Lung (tissue), 12 donors: ENCODE data around the gene HGS. TPM values are rescaled to one million over a fixed set of nuclear protein-coding genes. Genes with fewer than 3 reads are reported as not detected.

ENCODE experiments used
- ATAC-seq: fragments of 200-7000 bp; cut with Tn5 transposase; one replicate; pipeline ENCODE4 v1.9.1; 2020; ENCODE audit warnings: moderate number of reproducible peaks; ENCODE audit not compliant: insufficient read depth, low FRiP score
- DNase-seq, 3 donors: peaks; one replicate each; pipeline ENCODE4 v3.0.0-alpha.2; 2013 to 2017
- H3K27ac ChIP-seq, 2 donors: one replicate each; pipeline ENCODE4 v1.5.1; 2013; ENCODE audit warnings: mild to moderate bottlenecking in 2 of 2, moderate library complexity in 2 of 2, control low read depth in 1 of 2, inconsistent platforms in 1 of 2, low read depth in 1 of 2, low read length in 1 of 2
- H3K27me3 ChIP-seq, 3 donors: one replicate each; pipeline ENCODE4 v1.5.1; 2013; ENCODE audit warnings: low read length in 2 of 3; ENCODE audit not compliant: control insufficient read depth in 3 of 3, insufficient read depth in 3 of 3
- H3K36me3 ChIP-seq, 4 donors: one replicate each; pipeline ENCODE4 v1.5.1; 2013; ENCODE audit warnings: low read length in 4 of 4, mild to moderate bottlenecking in 1 of 4, moderate library complexity in 1 of 4; ENCODE audit not compliant: control insufficient read depth in 4 of 4, insufficient read depth in 4 of 4
- H3K4me1 ChIP-seq, 5 donors: one replicate each; pipeline ENCODE4 v1.5.1; 2013; ENCODE audit warnings: low read length in 5 of 5, mild to moderate bottlenecking in 2 of 5, moderate library complexity in 1 of 5; ENCODE audit not compliant: control insufficient read depth in 5 of 5, insufficient read depth in 5 of 5
- H3K4me3 ChIP-seq: one replicate; pipeline ENCODE4 v1.5.1; 2013; ENCODE audit warnings: mild to moderate bottlenecking, control low read depth, moderate library complexity
- H3K9ac ChIP-seq, 2 donors: one replicate each; pipeline ENCODE4 v1.5.1; 2013; ENCODE audit warnings: low read length in 2 of 2, control low read depth in 1 of 2; ENCODE audit not compliant: insufficient read depth in 1 of 2
- H3K9me3 ChIP-seq, 4 donors: one replicate each; pipeline ENCODE4 v1.5.1; 2013; ENCODE audit warnings: low read length in 3 of 4, mild to moderate bottlenecking in 1 of 4, moderate library complexity in 1 of 4; ENCODE audit not compliant: control insufficient read depth in 4 of 4, insufficient read depth in 3 of 4
- CTCF ChIP-seq: IDR thresholded peaks from 2 replicates; pipeline ENCODE4 v1.5.1; 2012; ENCODE audit warnings: mild to moderate bottlenecking; ENCODE audit errors: control extremely low read depth, extremely low read depth
- WGBS, 2 donors: extraction: QIAGEN DNeasy Blood & Tissue Kit; methylation state at CpG; one replicate each; pipeline ENCODE4 v1.1.7; 2013; 5-methylcytosine and 5-hydroxymethylcytosine counted together
- polyA plus RNA-seq, 2 donors: library from polyadenylated mRNA; stranded (reverse); fragments of 200-250 nt; gene quantifications; one replicate each; pipeline ENCODE4 v1.2.1, GENCODE V29; 2013
- total RNA-seq, 2 donors: library from RNA; depleted of rRNA in 1 of 2; stranded (reverse); fragments of >200 nt in 1 of 2; gene quantifications; one replicate each; pipeline ENCODE4 v1.2.1, GENCODE V29; 2014 to 2021
- donor health status: control.
- donor health status: control.
- donor health status: Bipolar disorder and iron deficiency.
- donor health status: healthy.
- donor health status: DM: yes; HTN: yes; CAD: no.

HGS gene
- total and polyA plus RNA-seq, 4 donors, result 51.5 to 128 (median 108) TPM

DNA sequence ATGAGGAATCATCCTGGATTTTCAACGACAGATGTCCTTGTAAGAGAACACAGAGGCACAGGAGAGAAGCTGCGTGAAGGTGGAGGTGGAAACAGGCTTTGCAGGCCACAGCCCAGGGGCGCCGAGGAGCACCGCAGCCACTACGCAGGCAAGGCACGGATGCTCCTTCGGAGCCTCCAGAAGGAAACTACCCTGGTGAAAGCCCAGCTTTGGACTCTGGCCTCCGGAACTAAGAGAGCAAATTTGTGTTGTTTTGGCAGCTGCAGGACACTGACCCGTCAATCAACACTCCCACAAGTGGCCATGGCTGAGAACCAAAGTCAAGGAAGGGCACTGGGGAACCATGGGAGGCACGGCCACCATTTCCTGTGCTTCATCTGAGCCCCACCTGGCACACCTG lies 3.7 kb upstream of the HGS start:
- peaks cover 0 to 11% (median 0%) of the 10 kb centered on the region in 4 donors for H3K36me3 ChIP-seq
- no peak for TF ChIP-seq CTCF
- H3K4me3 ChIP-seq, result no peak overlapping the region
- no peak overlapping the region for H3K27ac ChIP-seq
- no peaks in the 10 kb centered on the region for H3K9me3 ChIP-seq
- 91 to 93% methylated on average over 11 of the region's 11 CpGs for WGBS, 2 donors
- H3K9ac ChIP-seq, result no peak overlapping the region
- ATAC-seq (no peak), DNase-seq (no peak)
- no peaks in the 10 kb centered on the region for H3K27me3 ChIP-seq
- peaks cover 0 to 20% (median 5%) of the 10 kb centered on the region in 5 donors for H3K4me1 ChIP-seq

- no peak overlapping the region for H3K9ac ChIP-seq
- no peak overlapping the region for H3K27ac ChIP-seq
- DNase-seq, result no peak
- H3K36me3 ChIP-seq, result peaks cover 0 to 15% (median 4%) of the 10 kb centered on the region in 4 donors
- H3K9me3 ChIP-seq, result no peaks in the 10 kb centered on the region
- TF ChIP-seq CTCF, result no peak
- H3K4me3 ChIP-seq, result no peak overlapping the region
- peaks cover 0 to 24% (median 5%) of the 10 kb centered on the region in 5 donors for H3K4me1 ChIP-seq
- 83 to 88% methylated on average over 17 of the region's 17 CpGs for WGBS, 2 donors
- ATAC-seq, result no peak
- no peaks in the 10 kb centered on the region for H3K27me3 ChIP-seq
Measured at GRCh38 chr17:81681672-81682071, 2.1 kb upstream of the HGS start.

DNA sequence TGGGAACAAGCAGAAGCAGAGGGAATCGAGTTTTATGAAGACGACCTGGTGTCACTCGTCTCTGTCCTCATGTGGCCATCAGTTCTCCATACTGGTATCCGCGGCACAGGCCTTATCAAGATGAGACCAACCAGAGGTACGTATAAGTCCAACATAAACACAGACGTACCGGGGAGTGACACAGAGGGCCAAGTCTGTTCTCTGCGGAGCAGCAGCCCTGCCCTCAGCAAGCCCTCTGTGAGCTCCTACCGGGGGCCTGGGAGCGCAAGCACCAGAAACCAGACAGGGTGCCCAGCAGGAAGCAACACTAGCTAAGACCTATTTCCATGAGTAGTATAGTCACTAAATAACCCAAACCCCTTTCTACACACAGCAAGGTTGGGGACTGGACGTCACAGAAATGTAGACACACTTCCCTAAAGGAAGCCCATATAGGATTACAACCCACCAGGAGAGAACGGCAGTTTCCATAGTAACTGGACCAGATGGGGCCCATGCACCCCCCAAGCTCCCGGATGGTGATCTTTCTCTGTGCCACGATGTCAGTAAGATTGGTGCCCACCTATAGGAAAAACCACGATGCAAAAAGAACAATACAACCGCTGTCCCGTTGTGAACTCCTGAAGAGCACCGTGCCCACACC lies 1.1 kb upstream of the HGS start:
- no peak overlapping the region for H3K27ac ChIP-seq
- no peaks in the 10 kb centered on the region for H3K27me3 ChIP-seq
- 39 to 43% methylated on average over 19 of the region's 19 CpGs for WGBS, 2 donors
- TF ChIP-seq CTCF, result no peak
- ATAC-seq, result no peak
- H3K9me3 ChIP-seq, result no peaks in the 10 kb centered on the region
- peak overlapping the region; percentile 91 for H3K4me3 ChIP-seq
- H3K9ac ChIP-seq, result peak overlapping the region; percentile 57 to 81
- peaks cover 0 to 24% (median 5%) of the 10 kb centered on the region in 5 donors for H3K4me1 ChIP-seq
- no peak for DNase-seq
- H3K36me3 ChIP-seq, result peaks cover 0 to 25% (median 4%) of the 10 kb centered on the region in 4 donors

GRCh38 chr17:81683208-81683583 lies 615 bp upstream of the HGS start:
- TF ChIP-seq CTCF, result no peak
- 0 to 1% methylated on average over 32 to 37 of the region's 37 CpGs for WGBS, 2 donors
- ATAC-seq (no peak), DNase-seq (no peak)
- no peaks in the 10 kb centered on the region for H3K9me3 ChIP-seq
- H3K27ac ChIP-seq, result peak overlapping the region; percentile 58 to 76
- H3K9ac ChIP-seq, result peak overlapping the region; percentile 57 to 81
- peak overlapping the region; percentile 91 for H3K4me3 ChIP-seq
- peaks cover 0 to 24% (median 5%) of the 10 kb centered on the region in 5 donors for H3K4me1 ChIP-seq
- H3K27me3 ChIP-seq, result no peaks in the 10 kb centered on the region
- H3K36me3 ChIP-seq, result peaks cover 0 to 30% (median 6%) of the 10 kb centered on the region in 4 donors
